Measurements from ENCODE around the gene TFAP2A.

TFAP2A gene

DNA sequence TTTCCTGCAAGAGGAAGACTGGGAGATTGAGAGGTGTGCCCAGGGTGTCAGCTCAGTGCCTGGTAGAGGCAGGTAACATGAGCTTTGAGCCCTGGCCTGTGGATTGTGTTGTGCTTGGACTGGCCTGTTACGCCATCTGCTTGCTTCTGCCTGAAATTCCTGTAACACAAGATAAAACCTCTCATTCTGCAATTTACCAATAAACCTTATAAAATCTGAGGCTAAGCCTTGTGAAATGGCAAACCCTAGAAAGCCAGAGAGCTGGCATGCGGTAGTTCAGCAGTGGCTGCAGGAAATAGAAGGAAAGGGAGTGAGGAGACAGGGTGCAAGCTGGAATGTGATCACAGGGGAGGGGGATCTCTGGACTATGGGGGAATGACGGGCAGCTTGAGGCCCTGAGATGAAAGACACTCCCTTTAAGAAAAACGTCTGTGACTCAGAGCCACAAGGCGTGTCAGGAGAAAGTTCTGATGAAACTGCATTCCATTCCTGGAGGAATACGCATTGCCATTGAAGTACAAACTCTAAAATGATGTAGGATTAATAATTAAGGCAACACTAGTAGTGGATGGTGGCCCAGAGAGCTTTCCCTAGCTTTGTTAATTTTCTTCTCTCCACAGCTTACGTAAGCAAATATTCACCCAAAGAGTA lies 26.3 kb upstream of the TFAP2A start:
- TF ChIP-seq, protein P1, sequence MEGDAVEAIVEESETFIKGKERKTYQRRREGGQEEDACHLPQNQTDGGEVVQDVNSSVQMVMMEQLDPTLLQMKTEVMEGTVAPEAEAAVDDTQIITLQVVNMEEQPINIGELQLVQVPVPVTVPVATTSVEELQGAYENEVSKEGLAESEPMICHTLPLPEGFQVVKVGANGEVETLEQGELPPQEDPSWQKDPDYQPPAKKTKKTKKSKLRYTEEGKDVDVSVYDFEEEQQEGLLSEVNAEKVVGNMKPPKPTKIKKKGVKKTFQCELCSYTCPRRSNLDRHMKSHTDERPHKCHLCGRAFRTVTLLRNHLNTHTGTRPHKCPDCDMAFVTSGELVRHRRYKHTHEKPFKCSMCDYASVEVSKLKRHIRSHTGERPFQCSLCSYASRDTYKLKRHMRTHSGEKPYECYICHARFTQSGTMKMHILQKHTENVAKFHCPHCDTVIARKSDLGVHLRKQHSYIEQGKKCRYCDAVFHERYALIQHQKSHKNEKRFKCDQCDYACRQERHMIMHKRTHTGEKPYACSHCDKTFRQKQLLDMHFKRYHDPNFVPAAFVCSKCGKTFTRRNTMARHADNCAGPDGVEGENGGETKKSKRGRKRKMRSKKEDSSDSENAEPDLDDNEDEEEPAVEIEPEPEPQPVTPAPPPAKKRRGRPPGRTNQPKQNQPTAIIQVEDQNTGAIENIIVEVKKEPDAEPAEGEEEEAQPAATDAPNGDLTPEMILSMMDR (IDR thresholded peaks at IDR 0.05; ENCODE audit: low read depth, low read length): no peak
- DNase-seq (ENCODE audit: extremely low read depth, low read depth): peak; percentile 67

- no peak for DNase-seq (ENCODE audit: extremely low read depth, low read depth)
- TF ChIP-seq, protein P1 (IDR thresholded peaks at IDR 0.05; ENCODE audit: low read depth, low read length): no peak
Observed at GRCh38 chr6:10437891-10438290, 23.0 kb upstream of the TFAP2A start.

GRCh38 chr6:10434235-10434634 lies 19.4 kb upstream of the TFAP2A start:
- TF ChIP-seq, protein P1 (IDR thresholded peaks at IDR 0.05; ENCODE audit: low read depth, low read length): no peak
- DNase-seq (ENCODE audit: extremely low read depth, low read depth): no peak

- TF ChIP-seq, protein P1 (IDR thresholded peaks at IDR 0.05; ENCODE audit: low read depth, low read length): no peak
Observed at GRCh38 chr6:10433322-10433721, 18.4 kb upstream of the TFAP2A start.

GRCh38 chr6:10431423-10432164 lies 16.7 kb upstream of the TFAP2A start:
- no peak for DNase-seq (ENCODE audit: extremely low read depth, low read depth)
- TF ChIP-seq, protein P1 (IDR thresholded peaks at IDR 0.05; ENCODE audit: low read depth, low read length): no peak

More at GRCh38 chr6:10433322-10433721, 18.4 kb upstream of the TFAP2A start:
- DNase-seq (ENCODE audit: extremely low read depth, low read depth): no peak

DNA sequence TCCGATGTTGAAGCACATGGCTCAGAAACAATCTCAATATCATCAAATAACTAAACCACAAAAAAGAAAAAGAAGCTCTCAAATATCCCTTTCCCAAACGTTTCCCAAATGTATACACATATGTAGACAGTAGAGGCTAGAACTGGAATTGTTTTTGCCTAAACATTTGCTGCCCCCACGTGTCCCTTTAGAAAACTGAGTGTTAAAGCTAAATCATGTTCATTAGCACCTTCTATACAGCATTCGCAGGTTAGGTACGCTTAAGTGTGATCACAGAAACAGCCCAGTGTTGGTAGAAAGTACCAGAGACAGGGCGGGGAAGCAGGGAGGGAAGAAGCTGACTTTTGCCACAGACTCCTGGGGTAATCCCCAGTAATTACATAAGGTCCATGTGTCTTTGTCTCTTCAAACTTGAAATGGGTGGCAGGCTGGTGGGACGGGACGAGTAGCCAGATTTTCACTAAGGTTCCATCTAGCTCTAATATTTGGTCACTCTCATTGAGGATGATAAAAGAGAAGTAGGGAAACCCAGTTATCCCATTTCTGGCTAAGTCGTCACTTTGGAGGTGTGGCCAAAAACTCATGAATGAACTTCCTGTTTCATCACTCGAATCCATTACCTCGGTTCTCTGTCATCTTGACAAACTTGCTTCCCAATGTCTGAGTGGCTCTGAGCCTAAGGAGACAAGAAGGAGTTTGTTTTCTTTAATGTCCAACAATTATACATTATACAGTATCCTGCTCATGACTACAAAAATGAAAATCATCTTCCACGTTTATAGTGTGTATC lies 15.0 kb upstream of the TFAP2A start:
- TF ChIP-seq, protein P1 (IDR thresholded peaks at IDR 0.05; ENCODE audit: low read depth, low read length): peak; percentile 62

More for the DNA sequence above, 15.0 kb upstream of the TFAP2A start:
- DNase-seq (ENCODE audit: extremely low read depth, low read depth): no peak

Measured in AG09319 (cell line).